ENCODE measurements around the gene SMCO3. TPM values are rescaled to one million over a fixed set of nuclear protein-coding genes. Genes with fewer than 3 reads are reported as not detected.

The SMCO3 gene
- polyA plus RNA-seq, 2 of the 4 experiments (the other 2 are of a cell fraction) = 0.06 TPM; not detected in 1

DNA sequence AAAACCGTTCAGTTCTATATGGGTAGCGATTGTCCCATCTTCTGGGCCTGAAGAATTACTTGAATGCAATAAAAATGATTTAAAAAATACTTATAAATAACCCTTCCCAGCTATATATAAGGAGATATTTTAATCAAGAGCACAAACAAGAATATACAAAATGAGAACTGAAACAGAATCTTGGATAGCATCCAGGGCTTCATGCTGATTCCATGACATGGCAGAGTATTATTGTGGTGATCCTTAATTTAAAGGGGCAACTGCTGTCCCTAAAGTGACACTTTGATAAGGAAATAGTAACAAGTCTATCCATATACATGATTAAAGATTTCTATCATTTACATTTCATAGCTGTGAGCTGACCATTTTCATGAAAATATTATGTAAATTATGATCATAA lies 29.5 kb downstream of the SMCO3 start:
- no peak overlapping the region for H3K4me3 ChIP-seq
- no peaks in the 10 kb centered on the region for H3K4me1 ChIP-seq
- TF ChIP-seq CEBPB (IDR thresholded peaks at IDR 0.05) (no peak), POLR2A (IDR thresholded peaks at IDR 0.05; ENCODE audit: low read length) (no peak)
- TF ChIP-seq, protein P1, sequence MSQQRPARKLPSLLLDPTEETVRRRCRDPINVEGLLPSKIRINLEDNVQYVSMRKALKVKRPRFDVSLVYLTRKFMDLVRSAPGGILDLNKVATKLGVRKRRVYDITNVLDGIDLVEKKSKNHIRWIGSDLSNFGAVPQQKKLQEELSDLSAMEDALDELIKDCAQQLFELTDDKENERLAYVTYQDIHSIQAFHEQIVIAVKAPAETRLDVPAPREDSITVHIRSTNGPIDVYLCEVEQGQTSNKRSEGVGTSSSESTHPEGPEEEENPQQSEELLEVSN (IDR thresholded peaks at IDR 0.05; ENCODE audit: borderline replicate concordance, low read depth) = no peak
- no peak for ATAC-seq
- H3K27ac ChIP-seq = no peak overlapping the region
- POLR2A ChIA-PET = interaction anchor here (1.0 to 1.3 kb wide), 2 partner anchors 10 to 13 kb away, joined by 5 to 8 read pairs; a partner anchor contains a TSS
- no peak for FAIRE-seq
- no peak for DNase-seq (ENCODE audit: low read depth in 1 of 2, low spot score in 1 of 2)
- H3K9me3 ChIP-seq = no peaks in the 10 kb centered on the region
- no peak overlapping the region for H3K4me2 ChIP-seq
- 97% methylated on average over 2 of the region's 2 CpGs for WGBS (ENCODE audit: missing lambda C conversion rate)
- CTCF ChIA-PET = interaction anchor here (1.0 to 1.9 kb wide), 8 partner anchors 9 to 211 kb away, joined by 3 to 4 read pairs (median 4); a partner anchor contains a TSS

DNA sequence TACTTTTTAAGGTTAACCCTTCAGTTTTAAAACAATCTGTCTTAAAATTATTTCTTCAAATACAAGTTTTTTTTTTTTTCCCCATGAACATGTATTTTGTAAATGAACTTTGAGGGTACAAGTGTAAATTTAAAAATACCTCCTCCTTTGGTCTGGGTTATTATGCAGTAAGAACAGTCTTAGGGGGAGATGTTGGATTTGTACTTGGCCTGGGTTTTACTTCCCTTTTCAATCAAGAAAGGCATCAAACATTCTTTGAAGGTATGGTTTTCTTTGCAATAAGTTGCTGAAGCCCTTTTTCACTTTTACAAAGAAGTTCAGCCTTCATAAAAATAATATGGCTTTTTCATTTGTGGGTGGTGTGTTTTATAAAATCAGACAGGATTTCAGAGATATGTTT lies 31.2 kb downstream of the SMCO3 start:
- DNase-seq (ENCODE audit: low read depth in 1 of 2, low spot score in 1 of 2) = no peak
- no peak for ATAC-seq
- ChIA-PET CTCF (interaction anchor here (1.3 to 1.6 kb wide), 2 partner anchors 43 to 213 kb away, joined by 4 read pairs; no protein-coding TSS in a partner anchor), POLR2A (interaction anchor here (1.2 to 1.3 kb wide), 2 partner anchors 9 to 21 kb away, joined by 4 read pairs; partner anchors contain the start of genes C12orf60 and WBP11)
- H3K9me3 ChIP-seq = no peaks in the 10 kb centered on the region
- no peak overlapping the region for H3K27ac ChIP-seq
- H3K4me3 ChIP-seq = no peak overlapping the region
- no peaks in the 10 kb centered on the region for H3K4me1 ChIP-seq
- H3K4me2 ChIP-seq = no peak overlapping the region
- no peak for FAIRE-seq
- TF ChIP-seq ESRRA (IDR thresholded peaks at IDR 0.05; ENCODE audit: borderline replicate concordance, low read length) = no peak
- no peak for TF ChIP-seq MYC (IDR thresholded peaks at IDR 0.05; ENCODE audit: borderline replicate concordance, low read length)
- no peak for TF ChIP-seq PHF8 (IDR thresholded peaks at IDR 0.05; ENCODE audit: borderline replicate concordance, low read depth)
- TF ChIP-seq, protein P2, sequence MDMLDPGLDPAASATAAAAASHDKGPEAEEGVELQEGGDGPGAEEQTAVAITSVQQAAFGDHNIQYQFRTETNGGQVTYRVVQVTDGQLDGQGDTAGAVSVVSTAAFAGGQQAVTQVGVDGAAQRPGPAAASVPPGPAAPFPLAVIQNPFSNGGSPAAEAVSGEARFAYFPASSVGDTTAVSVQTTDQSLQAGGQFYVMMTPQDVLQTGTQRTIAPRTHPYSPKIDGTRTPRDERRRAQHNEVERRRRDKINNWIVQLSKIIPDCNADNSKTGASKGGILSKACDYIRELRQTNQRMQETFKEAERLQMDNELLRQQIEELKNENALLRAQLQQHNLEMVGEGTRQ (IDR thresholded peaks at IDR 0.05) = no peak
- no peak for TF ChIP-seq JUNB (IDR thresholded peaks at IDR 0.05)
- TF ChIP-seq MAZ (IDR thresholded peaks at IDR 0.05; ENCODE audit: borderline replicate concordance, low read depth, low read length) = no peak
- no peak for TF ChIP-seq JUN (IDR thresholded peaks at IDR 0.05)
- TF ChIP-seq, protein P3, sequence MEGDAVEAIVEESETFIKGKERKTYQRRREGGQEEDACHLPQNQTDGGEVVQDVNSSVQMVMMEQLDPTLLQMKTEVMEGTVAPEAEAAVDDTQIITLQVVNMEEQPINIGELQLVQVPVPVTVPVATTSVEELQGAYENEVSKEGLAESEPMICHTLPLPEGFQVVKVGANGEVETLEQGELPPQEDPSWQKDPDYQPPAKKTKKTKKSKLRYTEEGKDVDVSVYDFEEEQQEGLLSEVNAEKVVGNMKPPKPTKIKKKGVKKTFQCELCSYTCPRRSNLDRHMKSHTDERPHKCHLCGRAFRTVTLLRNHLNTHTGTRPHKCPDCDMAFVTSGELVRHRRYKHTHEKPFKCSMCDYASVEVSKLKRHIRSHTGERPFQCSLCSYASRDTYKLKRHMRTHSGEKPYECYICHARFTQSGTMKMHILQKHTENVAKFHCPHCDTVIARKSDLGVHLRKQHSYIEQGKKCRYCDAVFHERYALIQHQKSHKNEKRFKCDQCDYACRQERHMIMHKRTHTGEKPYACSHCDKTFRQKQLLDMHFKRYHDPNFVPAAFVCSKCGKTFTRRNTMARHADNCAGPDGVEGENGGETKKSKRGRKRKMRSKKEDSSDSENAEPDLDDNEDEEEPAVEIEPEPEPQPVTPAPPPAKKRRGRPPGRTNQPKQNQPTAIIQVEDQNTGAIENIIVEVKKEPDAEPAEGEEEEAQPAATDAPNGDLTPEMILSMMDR (IDR thresholded peaks at IDR 0.05) = no peak
- no peak for TF ChIP-seq SMC3 (IDR thresholded peaks at IDR 0.05)
- no peak for TF ChIP-seq EHMT2 (IDR thresholded peaks at IDR 0.05; ENCODE audit: low read depth)
- TF ChIP-seq HOXA7 (CRISPR knock-in tag; IDR thresholded peaks at IDR 0.05) = no peak
- TF ChIP-seq, protein P1 (IDR thresholded peaks at IDR 0.05; ENCODE audit: borderline replicate concordance, low read depth) = no peak
- TF ChIP-seq GATA3 (IDR thresholded peaks at IDR 0.05; ENCODE audit: borderline replicate concordance) = no peak
- no peak for TF ChIP-seq RNF2 (IDR thresholded peaks at IDR 0.05; ENCODE audit: borderline replicate concordance, low read depth)
- TF ChIP-seq FOXS1 (CRISPR knock-in tag; IDR thresholded peaks at IDR 0.05) = no peak
- no peak for TF ChIP-seq CEBPB (IDR thresholded peaks at IDR 0.05)
- no peak for TF ChIP-seq RFX5 (IDR thresholded peaks at IDR 0.05)
- no peak for TF ChIP-seq CBX8 (IDR thresholded peaks at IDR 0.05)
- no peak for TF ChIP-seq MAFK (IDR thresholded peaks at IDR 0.05; ENCODE audit: partially characterized antibody)
- no peak for TF ChIP-seq HOXB5 (CRISPR knock-in tag; IDR thresholded peaks at IDR 0.05)

Measured in A549 (cell line).